Fibroblast of mammary gland (primary cell): ENCODE measurements around the gene HOXB2.
"Not testable (repeated sequence)": the region's sequence is repeated elsewhere in the genome, so short reads cannot be mapped to it uniquely, and the experiment has no call there.

Source experiments
- DNase-seq: peaks from one replicate; pipeline ENCODE4 v3.0.0-alpha.2; 2010; ENCODE audit warnings: low read depth
- H3K4me3 ChIP-seq: 2 replicates; pipeline ENCODE4 v1.5.1; 2011; ENCODE audit warnings: low read depth, mild to moderate bottlenecking, low read length, moderate library complexity; ENCODE audit not compliant: control insufficient read depth
- TF ChIP-seq, protein P1 (sequence below): conservative IDR thresholded peaks from 2 replicates; pipeline ENCODE4 v1.5.1; 2011; ENCODE audit warnings: low read depth, low read length, inconsistent platforms; ENCODE audit not compliant: control insufficient read depth, insufficient read depth

HOXB2 gene

DNA sequence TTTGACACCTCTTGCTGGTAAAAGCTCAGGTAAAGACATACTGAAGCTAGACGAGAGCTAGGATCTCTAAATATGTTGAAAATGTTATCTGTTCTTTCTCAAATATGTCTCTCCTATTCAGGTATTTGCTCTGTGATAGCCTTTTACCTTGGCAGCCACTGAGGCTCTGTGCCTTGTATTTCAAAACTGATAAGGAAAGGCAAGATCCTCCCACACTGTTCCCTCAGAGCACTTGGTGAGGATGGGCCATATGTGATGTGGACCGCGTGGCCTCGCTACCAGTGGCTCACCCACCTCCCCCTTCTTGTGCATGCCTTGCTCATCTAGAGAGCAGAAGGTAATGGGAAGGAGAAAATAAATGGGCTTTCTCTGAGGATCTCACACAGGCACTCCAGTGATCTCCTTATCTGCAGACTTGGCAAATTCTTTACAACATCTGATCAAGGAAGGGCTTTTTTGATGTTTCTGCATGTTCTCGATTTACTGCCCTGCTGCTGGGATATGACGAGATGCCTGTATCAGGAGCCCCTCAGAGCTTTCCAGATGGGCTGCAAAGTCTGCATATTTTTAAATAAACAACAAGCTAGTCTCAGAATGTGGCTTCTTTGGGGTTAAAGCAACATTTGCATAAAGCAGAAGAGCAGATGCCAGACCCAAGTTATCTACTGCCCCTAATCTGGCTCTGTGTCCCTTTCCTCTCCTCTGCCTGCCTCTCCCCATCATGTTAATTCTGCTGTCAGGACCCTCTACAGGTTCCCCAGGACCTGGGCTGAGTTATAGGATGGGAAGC, 31.0 kb downstream of the HOXB2 start:
- TF ChIP-seq, protein P1, sequence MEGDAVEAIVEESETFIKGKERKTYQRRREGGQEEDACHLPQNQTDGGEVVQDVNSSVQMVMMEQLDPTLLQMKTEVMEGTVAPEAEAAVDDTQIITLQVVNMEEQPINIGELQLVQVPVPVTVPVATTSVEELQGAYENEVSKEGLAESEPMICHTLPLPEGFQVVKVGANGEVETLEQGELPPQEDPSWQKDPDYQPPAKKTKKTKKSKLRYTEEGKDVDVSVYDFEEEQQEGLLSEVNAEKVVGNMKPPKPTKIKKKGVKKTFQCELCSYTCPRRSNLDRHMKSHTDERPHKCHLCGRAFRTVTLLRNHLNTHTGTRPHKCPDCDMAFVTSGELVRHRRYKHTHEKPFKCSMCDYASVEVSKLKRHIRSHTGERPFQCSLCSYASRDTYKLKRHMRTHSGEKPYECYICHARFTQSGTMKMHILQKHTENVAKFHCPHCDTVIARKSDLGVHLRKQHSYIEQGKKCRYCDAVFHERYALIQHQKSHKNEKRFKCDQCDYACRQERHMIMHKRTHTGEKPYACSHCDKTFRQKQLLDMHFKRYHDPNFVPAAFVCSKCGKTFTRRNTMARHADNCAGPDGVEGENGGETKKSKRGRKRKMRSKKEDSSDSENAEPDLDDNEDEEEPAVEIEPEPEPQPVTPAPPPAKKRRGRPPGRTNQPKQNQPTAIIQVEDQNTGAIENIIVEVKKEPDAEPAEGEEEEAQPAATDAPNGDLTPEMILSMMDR, result no peak
- no peak for DNase-seq
- H3K4me3 ChIP-seq, result no peak overlapping the region

GRCh38 chr17:48513097-48513496, 31.8 kb downstream of the HOXB2 start:
- no peak for DNase-seq
- H3K4me3 ChIP-seq, result no peak overlapping the region
- TF ChIP-seq, protein P1, result no peak

GRCh38 chr17:48510761-48511604, 33.9 kb downstream of the HOXB2 start:
- DNase-seq, result peak; percentile 94
- TF ChIP-seq, protein P1, result no peak
- no peak overlapping the region for H3K4me3 ChIP-seq

DNA sequence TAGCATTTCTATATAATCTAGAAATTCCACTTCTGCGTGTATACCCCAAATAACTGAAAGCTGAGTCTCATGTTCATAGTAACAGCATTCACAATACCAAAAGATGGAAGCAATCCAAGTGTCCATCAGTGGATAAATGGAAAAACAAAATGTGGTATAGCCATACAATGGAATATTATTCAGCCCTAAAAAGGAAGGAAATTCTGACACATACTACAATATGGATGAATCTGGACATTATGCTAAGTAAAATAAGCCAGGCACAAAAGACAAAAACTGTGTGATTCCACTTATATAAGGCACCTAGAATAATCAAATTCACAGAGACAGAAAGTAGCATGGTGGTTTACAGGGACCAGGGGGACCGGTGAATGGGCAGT, 34.5 kb downstream of the HOXB2 start:
- no peak for DNase-seq
- TF ChIP-seq, protein P1, result no peak
- no peak overlapping the region for H3K4me3 ChIP-seq

DNA sequence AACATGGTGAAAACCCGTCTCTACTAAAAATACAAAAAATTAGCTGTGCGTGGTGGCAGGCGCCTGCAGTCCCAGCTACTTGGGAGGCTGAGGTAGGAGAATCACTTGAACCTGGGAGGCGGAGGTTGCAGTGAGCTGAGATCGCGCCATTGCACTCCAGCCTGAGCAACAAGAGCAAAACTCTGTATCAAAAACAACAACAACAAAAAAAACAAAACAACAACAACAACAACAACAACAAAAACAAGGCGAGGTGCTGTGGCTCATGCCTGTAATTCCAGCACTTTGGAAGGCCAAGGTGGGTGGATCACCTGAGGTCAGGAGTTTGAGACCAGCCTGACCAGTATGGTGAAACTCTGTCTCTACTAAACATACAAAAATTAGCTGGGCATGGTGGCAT, 35.2 kb downstream of the HOXB2 start:
- H3K4me3 ChIP-seq, DNase-seq: not testable (repeated sequence)

- TF ChIP-seq, protein P1, result peak; percentile 1
- DNase-seq, result no peak
- no peak overlapping the region for H3K4me3 ChIP-seq
Measured at GRCh38 chr17:48506246-48506645, 38.7 kb downstream of the HOXB2 start.

DNA sequence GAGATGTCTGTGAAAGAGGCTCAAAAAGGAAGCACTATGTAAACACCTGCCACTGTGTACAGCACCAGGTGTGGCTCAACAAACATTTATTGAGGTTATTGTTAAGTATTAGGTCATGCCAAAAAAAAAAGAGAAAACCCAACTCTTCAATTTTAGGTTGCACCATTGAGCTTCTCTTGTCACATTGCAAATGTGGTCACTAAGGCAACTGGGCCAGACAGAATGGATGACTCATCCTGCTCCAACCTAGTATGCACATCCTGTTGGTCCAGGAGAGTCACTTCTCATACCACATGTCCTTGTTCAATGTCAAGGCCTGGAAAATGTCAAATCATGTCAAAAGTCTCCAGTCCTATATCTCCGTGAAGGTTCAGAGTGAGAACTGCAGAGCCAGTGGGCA, 39.1 kb downstream of the HOXB2 start:
- DNase-seq, result peak; percentile 93
- no peak overlapping the region for H3K4me3 ChIP-seq
- TF ChIP-seq, protein P1, result no peak
